B cell (primary cell): Measurements from ENCODE around the gene RAP1GAP.

Experiments
- EZH2 ChIP-seq: IDR thresholded peaks from 2 replicates; pipeline ENCODE4 v1.6.1; 2012; ENCODE audit warnings: borderline replicate concordance, low read depth, mild to moderate bottlenecking, moderate library complexity, low read length; ENCODE audit not compliant: insufficient read depth, poor library complexity, severe bottlenecking
- TF ChIP-seq, protein P1 (sequence below): fragments of 200-600 bp; IDR thresholded peaks from one replicate; pipeline ENCODE4 v1.8.0; 2022; ENCODE audit warnings: antibody characterized with exemption, mild to moderate bottlenecking

DNA sequence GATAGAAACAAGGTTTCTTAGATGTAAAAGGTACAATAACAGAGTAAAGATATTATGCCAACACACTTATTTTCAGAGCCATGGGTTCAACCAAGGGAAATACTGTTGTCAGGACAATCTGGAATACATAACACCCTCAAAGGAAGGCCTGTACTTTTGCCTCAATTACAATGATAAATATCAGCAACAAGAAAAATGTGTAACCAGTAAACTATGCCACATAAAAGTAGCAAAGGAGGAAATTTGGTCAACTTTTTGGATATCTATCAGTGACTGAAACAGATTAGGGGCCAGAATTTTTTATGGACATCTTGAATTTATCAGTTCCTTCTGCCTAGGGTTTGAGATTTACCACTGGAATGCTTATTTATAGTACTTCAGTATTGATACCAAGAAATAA, 24.6 kb upstream of the RAP1GAP start:
- TF ChIP-seq, protein P1, sequence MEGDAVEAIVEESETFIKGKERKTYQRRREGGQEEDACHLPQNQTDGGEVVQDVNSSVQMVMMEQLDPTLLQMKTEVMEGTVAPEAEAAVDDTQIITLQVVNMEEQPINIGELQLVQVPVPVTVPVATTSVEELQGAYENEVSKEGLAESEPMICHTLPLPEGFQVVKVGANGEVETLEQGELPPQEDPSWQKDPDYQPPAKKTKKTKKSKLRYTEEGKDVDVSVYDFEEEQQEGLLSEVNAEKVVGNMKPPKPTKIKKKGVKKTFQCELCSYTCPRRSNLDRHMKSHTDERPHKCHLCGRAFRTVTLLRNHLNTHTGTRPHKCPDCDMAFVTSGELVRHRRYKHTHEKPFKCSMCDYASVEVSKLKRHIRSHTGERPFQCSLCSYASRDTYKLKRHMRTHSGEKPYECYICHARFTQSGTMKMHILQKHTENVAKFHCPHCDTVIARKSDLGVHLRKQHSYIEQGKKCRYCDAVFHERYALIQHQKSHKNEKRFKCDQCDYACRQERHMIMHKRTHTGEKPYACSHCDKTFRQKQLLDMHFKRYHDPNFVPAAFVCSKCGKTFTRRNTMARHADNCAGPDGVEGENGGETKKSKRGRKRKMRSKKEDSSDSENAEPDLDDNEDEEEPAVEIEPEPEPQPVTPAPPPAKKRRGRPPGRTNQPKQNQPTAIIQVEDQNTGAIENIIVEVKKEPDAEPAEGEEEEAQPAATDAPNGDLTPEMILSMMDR: no peak
- TF ChIP-seq EZH2: no peak
